HG03135 (cell line): Measurements from ENCODE around the gene SNAPIN.
A peak's percentile ranks its signal among the peaks of the same experiment; 100 is the strongest.

Experiments used
- ATAC-seq: cut with Tn5 transposase; IDR thresholded peaks from one replicate; pipeline ENCODE4 v1.9.1; 2021; ENCODE audit warnings: mild to moderate bottlenecking, moderate library complexity; ENCODE audit not compliant: unreplicated experiment

Gene SNAPIN, protein sequence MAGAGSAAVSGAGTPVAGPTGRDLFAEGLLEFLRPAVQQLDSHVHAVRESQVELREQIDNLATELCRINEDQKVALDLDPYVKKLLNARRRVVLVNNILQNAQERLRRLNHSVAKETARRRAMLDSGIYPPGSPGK

DNA sequence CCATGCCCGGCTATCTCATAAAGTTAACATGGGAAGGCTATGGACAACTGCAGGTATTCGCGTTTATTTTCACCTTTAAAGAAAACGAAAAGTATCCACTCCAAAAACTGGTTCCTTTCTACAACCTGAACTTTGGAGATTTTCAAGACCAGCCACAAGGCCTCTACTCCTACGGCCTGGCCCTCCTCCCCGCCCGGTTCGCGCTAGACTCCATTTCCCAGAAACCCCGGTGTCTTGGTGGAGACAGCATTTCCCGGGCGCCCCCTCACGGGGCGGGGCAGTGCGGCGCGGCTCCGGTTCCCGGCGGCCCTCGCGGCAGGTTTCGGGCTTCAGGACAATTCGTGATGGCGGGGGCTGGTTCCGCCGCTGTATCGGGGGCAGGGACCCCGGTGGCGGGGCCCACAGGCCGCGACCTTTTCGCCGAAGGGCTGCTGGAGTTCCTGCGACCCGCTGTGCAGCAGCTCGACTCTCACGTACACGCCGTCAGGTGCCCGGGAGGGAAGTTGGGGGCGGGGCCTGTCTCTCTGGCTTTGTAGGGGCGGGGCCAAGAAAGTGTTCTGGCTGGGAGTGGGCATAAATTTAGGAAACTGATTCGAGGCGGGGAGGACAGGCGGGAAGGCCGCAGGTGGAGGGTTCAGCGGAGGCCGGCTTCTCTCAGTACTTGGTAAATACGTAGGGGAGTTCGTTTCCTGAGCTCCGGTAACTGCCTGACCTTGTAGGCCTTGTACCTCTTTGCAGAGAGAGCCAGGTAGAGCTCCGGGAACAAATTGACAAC is at the start of gene SNAPIN:
Gene SNAPIN (plus strand): TSS at position 304 of the 775 bp plus-strand sequence. CDS start 41 bp downstream, at position 345.
- ATAC-seq = peak; percentile 91

DNA sequence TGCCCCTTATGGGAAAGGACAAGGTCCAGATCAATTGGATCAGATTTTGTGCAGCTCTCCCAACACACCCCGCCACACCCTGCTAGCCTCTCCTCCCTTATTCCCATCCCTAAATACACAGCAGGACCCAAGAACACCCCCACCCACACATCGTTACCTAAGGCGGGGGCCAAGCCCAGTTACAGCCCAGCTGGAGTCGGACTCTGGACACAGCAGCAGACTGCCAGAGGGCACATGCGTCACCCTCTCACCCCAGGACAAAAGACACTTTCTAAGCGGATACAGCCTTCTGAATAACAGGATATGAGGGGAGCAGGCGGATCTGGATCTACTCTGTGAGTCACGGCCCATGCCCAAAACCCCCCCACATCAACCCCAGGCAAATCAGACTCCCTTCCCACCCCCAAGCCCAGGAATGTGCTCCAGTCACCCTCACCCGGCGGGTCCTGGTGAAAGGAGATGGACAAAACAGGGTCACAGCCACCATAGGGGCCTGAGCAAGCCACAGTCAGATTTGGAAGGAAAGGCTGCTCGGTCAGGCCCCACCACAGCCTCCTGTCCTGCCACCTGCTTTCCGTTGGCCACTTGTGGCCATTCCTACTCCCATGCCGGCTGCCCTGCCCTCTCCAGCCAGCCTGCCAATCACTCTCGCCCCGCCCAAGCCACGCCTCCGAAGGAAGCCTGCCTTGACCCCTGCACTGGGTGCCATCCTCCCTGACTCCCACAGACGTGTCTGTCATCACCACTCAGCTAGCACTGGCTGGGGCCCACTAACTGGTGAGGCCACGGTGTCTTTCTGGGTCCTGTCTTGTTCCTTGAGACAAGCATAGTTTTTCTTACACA is 49.5 kb upstream of the SNAPIN start:
- no peak for ATAC-seq

DNA sequence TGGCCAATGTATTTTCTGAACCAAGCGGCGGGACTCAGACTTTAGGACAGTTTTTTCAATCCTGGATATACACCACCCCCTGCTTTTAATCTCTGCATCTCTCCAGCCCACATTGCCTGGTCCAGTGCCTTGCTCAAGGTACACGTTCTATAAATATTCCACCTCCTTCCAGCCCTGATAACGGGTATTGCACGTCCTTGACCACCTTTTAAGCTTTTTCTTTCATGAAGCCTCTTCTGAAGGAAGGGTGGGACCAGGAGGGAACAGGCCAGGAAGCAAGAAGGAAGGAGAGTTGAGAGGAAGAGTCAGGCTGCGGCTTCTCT is 49.0 kb upstream of the SNAPIN start:
- no peak for ATAC-seq

DNA sequence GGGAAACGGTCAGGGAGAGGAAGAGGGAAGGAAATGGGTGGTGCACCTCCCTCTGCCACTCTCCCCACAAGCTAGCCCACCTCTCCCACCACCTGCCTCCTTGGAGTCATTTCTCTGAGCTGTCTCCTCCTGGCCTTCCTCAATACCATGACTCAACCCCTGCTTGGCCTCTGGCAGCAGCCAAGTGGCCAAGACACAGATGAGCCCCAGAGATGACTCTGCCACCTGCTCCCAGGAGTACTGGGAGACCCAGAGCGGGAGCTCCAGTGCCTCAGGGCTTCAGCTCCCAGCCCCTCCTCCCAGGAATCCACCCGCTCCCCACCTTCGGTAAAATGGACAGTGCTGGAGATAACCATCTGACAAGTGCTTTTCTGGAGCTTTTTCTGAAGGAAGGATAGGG is 48.2 kb upstream of the SNAPIN start:
- no peak for ATAC-seq

DNA sequence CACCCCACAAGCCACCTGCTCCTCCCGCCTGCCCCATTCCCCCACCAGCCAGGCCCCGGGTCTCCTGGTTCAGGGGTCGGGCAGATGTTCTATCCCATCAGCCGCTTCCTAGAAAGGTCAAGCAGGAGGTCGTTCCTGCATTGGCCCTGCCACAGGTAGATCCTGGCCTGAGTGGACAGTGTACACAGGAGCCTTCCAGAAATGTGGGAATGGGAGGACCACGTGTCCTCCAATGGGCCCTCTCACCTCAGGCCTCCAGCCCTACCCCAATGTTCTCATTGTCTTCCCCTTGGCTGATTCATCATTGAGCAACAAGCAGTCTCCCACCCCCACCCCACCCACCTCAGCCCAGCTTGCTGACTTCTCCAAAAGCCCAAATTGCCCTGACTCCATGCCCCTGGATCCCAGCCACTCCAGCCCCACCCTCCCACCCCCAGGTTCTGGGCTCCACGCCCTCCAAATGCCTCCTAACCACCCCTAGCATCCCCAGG is 47.6 kb upstream of the SNAPIN start:
- ATAC-seq = no peak

DNA sequence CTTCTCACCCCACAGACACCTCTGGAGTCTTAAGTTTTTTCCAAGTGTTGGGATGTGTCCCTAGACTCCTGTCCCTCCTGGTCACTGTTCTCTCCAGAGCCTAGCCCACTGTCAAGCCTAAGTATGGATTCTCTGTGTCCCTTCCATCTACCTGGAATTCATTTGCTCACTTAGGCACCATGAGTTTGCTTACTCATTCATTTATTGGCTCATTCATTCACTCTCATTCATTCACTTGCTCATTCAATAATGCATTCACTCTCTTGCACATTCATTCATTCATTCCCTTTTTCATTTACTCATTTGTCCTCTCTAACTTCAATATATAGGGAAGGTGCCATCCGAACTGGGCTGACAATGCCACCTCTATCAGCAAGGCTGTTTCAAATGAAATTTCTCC is 47.1 kb upstream of the SNAPIN start:
- no peak for ATAC-seq

DNA sequence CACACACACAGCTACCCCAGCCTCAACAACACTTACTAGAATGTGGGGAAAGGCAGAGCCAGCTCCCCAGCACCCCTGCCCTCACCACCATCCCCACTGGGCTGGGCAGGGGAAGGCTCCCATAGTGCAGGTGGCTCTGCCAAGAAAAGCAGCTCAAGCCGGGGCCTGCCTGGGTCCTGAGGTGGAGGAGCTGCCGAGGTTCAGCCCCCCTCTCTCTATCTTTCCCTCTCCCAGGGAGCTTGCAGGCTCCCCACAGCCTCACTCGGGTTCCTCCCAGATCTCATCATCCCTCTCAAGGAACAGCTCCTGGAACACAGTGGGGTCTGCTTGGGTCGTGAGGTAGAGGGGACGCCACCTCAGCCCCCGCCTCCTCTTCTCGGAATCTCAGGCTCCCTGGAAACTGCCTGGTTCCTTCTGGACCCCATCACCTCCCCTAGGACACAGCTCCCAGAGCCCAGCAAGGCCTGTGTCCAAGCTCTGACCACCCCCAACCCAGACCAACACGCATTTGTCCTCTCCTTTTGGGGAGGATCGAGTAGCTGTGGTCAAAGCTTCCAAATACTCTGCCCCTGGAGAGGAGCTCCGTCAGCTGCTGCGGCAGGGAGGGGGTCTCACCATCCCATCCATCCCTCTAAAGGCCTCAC is 46.3 kb upstream of the SNAPIN start:
- no peak for ATAC-seq

DNA sequence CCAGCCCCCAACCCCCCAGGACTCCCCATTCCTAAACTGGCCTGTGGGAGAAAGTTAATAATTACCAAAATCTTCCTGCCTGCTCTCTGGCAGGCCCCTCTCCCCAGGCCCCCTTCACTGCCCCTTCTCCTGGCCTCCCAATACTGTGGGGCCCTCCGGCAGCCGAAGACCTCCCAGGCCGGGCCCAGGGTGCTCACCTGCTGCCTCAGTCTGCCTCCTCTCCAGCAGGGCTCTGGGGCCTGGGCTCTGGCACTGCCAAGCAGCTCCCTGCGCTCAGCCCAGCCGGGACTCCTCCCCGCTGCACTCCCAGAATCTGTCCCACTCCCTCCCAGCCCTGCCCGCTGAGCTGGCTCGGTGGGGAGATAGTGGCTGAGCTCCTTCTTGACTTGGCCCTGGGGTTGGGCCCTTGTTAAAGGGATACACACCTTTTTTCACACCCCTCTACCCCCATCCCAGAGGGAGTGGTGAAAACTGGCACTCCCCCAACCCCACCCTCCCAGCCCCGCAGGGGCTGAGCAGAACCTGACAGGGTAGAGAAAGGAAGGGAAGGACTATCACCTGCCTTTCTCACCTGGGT is 45.7 kb upstream of the SNAPIN start, which contains the start of gene S100A16:
Gene S100A16 (minus strand): TSS at position 383 of the 577 bp plus-strand sequence. CDS start 4,986 bp downstream, outside the sequence.
- ATAC-seq = no peak

DNA sequence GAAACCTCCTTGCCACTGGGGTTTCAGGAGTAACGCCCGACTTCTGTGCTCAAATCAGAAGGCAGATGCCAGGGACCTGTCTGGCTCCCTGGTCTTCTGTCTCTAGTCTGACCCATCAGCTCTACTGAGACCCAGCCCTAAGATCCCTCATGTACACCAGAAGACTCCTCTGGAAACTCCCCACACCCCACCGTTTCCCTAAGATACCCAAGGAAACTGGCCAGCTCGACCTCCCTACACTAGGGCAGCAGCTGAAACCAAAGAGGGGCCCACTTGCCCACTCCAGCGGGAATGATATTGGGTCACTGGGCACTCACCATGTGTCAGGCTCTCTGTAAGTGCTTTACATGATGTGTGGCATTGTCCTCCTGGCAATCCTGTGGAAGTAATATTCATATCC is 45.1 kb upstream of the SNAPIN start:
- ATAC-seq = no peak

DNA sequence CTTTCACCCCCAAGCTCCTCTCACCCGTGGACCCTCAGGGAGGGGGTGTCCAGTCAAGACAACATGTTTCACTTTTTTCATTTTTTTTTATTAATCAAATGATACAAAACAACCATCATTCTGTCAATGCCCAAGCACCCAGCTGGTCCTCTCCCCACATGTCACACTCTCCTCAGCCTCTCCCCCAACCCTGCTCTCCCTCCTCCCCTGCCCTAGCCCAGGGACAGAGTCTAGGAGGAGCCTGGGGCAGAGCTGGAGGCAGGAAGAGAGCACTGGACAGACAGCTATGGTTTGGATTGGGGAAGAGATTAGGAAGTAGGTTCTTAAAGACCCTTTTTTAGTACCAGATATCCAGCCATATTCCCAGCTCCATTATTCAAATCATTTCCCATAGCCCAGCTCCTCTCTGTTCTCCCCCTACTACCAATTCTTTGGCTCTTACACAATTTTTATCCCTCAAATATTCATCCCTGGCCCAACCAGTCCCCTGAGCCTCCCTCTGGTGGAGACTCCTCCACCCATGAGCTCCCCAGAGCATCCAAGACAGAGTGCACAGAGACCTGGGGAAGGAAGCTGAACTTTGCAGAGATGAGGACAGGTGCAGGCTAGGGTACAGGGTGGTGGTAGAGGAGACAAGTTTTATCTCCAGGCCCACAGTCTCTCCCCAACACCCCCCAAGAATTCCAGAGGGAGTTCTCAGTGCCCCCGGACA is 44.2 kb upstream of the SNAPIN start:
- no peak for ATAC-seq

DNA sequence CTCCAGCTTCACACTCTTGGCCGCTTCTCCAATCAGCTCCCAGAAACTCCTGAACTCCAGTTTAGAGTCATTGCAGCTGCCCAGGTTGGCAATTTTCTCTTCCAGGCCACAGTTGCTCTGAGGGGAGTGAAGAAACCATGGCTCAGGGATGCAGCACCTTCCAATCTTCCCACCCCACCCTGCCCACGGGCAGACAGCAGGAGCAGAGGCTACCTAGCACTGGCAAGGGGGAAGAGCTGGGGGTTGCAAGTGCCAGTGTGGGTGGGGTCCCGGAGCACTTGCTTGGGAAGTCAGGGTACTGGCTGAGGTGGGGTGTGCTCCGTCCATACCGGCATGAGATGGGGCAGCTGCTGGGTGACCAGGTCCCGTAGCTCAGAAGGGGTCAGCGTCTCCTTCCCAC is 43.6 kb upstream of the SNAPIN start:
- no peak for ATAC-seq

DNA sequence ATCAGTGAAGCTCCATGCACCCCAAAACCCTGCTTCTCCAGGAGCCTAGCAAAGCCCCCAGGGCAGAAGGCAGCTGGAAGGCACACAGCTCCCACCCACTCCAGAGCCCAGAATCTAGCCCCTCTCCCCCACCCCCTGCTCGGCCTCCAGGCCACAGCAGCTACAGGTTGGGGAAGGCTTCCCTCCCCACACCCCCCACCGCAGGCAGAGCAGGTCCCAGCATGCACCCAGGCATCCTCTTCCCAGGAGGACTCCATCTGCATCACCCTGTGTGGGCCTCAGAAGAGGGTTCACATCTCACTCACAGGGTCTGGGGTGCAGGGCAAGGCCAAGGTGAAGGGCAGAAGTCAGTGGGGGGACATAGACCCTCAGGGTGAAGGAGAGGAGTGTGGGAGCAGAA is 43.1 kb upstream of the SNAPIN start:
- ATAC-seq = no peak

DNA sequence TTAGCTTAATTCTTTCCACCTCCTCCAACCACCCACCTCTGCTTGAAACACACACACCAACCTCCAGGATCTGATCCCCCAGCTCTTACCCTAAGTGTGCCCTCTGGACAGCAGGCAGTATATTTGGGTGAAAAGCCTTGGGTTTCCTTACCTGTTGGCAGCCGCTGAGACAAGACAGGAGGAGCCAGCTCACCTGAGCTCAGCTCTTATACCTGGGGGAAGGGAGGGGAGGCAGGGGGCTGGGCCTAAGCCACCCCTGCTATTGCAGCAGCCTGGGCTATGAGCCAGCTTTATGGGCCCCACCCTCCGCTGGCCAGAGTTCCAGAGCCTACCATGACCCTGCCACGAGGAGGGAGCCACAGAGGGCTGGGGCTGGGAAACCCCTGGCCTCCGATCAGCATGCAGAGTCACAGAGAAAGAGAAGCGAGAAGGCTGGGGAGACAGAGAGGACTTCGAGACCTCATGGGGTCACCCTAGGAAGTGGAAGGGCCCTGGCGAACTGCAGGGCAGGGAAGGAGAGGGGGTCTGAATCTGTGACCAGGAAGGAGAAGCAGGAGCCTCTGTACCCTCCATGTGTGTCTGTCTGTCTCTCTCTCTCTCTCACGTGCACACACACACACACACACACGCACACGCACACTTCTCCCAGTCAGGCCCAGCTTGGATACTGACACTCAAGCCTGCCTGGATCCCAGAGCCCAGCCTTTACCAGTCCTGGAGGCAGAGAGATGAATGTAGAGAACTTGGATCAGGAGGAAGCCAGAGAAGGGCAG is 42.2 kb upstream of the SNAPIN start, which contains the start of gene S100A14:
Gene S100A14 (minus strand): TSS at position 182 of the 773 bp plus-strand sequence. CDS start 467 bp downstream, outside the sequence.
- no peak for ATAC-seq

DNA sequence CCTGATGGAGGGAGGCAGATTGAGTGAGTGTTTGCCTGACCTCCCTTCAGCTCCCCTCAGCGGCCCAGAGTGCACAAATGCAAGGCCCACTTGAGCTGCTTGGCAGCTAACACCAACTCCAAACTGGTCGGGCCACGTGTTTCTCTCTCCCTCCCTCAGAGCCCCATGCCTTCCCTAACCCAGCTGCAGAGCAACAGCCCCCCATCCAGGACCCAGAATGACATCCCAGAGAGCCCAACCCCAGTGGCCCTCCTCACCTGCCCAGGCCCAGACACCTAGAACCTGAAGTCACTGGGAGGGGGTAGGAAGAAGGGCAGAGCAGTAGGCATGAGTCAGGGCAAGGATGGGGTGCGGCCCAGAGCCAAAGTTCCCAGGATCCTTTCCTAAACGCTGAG is 41.6 kb upstream of the SNAPIN start:
- no peak for ATAC-seq

DNA sequence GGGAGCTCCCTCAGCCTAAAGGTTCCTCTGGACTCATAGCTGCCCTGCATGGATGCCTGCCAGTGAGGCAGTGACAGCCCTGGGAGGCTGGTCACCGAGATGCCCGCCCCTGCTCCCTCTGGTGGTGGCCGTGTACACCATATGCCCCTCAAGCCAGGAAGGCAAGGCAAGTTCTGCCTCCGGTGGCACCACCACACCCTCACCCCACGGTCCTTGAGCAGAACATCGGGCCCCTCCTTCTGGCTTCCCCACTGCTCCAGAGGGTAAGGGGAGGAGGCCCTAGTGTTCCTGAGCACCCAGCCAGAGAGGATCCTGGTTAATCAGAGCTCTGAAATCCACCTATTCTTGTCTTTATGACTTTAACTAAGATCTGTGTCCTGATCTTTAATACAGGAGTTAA is 40.8 kb upstream of the SNAPIN start:
- ATAC-seq = peak; percentile 73

DNA sequence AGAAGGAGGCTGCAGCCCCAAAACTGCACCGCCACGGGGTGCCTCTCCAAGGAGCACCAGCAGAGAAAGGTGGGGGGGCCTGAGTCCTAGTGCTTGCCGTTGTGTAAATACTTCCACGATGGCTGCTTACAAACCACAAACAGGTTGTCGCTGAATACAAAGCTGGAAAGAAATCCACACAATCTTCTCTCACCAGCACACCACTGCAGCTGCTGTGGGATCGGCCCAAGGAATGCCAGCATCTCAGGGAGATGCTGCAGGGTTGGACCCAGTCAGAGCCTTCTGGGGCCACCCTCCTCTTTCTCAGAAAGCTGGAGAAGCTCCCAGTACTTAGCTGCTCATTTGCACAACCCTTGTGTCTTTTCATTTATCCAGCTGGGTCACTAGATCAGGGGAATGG is 39.3 kb upstream of the SNAPIN start:
- no peak for ATAC-seq

DNA sequence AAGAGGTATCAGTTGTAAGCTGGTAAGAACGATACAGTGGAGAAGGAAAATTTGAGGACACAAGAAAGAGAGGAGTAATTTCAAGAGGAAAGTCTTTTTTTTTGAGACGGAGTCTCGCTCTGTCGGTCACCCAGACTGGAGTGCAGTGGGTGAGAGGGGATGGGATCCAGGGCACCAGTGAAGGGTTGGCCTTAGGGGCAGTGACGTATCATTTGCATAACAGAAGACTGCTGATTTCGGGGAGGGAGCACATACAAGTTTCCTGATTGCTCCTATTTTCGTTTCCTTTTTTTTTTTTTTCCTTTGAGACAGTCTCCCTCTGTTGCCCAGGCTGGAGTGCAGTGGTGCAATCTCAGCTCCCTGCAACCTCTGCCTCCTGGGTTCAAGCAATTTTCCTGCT is 35.4 kb upstream of the SNAPIN start:
- no peak for ATAC-seq

DNA sequence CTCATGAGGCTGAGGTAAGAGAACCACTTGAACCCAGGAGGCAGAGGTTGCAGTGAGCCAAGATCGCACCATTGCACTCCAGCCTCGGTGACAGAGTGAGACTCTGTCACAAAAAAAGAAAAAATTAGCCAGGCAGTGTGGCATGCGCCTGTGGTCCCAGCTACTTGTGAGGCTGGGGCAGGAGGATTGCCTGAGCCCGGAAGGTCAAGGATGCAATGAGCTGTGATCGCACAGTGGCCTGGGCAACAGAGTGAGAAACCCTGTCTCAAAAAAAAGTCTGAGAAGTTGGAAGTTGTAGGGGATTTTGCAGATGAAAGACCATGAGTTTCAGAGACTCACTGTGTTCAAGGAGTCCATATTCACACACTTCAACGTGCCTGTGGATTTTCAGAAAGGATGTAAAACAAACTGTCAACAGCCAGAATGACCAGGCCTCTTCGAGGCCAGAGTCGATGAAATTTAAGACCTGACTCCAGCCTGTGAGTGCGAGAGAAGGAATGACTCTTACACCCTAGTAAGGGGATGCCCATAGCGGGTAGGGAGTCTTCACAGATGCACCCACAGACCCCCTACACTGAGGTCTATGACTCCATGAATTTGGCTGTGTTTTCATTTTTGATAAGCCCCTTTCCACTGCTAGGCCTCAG is 33.4 kb upstream of the SNAPIN start:
- no peak for ATAC-seq

DNA sequence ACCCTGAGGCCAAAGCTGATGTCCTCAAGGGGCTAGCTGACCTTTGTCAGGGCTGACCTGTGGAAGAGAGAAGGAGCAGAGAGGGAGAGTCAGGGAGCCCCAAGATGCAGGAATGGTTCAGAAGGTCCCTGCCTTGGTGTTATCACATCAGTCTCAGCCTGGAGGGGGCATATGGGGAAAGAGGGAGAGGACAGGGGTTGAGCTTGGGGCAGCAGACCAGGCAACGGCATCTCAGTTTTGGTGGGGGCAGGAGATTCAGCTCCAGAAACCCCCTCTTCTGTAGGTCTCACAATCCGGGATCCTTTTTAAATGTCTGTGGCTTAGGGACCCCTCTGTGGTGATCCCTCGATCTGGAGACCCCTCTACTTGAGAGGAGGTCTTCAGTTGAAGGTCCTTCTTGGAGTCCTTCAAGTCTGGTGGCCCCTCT is 32.0 kb upstream of the SNAPIN start:
- ATAC-seq = no peak
